Right renal pelvis (tissue), 4 donors: ENCODE results near the gene CDY2A. TPM values are rescaled to one million over a fixed set of nuclear protein-coding genes. Genes with fewer than 3 reads are reported as not detected.
"Not testable (repeated sequence)": the region's sequence is repeated elsewhere in the genome, so short reads cannot be mapped to it uniquely, and the experiment has no call there.

Experiments used
- DNase-seq, 4 donors: peaks; one replicate each; pipeline ENCODE4 v3.0.0-alpha.2; 2013; ENCODE audit warnings: low read depth in 4 of 4, low spot score in 3 of 4, missing footprints in 1 of 4
- polyA plus RNA-seq, 4 donors: library from polyadenylated mRNA; unstranded; fragments of 120-200 nt; gene quantifications; one replicate each; pipeline ENCODE4 v1.2.1, GENCODE V29; 2013; ENCODE audit not compliant: insufficient read length in 4 of 4

Gene CDY2A
- polyA plus RNA-seq = not detected

- DNase-seq = not testable (repeated sequence)
Measured at GRCh38 chrY:18025487-18025886, at the start of gene CDY2A. TSS of gene CDY2A (plus strand) at chrY:18025787. CDS start at chrY:18026115, 328 bp downstream.

GRCh38 chrY:17997586-17997985 is 28.0 kb upstream of the CDY2A start:
- DNase-seq = not testable (repeated sequence)

- not testable (repeated sequence) for DNase-seq
Measured at GRCh38 chrY:17998266-17998665, 27.3 kb upstream of the CDY2A start.

- DNase-seq = not testable (repeated sequence)
Measured at GRCh38 chrY:18023897-18024296, 1.7 kb upstream of the CDY2A start.

- not testable (repeated sequence) for DNase-seq
Measured at GRCh38 chrY:18028845-18029244, 3.3 kb downstream of the CDY2A start.

- DNase-seq = not testable (repeated sequence)
Measured at GRCh38 chrY:18030178-18030577, 4.6 kb downstream of the CDY2A start.

GRCh38 chrY:18034100-18034814 is 8.7 kb downstream of the CDY2A start:
- not testable (repeated sequence) for DNase-seq

- not testable (repeated sequence) for DNase-seq
Measured at GRCh38 chrY:18034864-18035263, 9.3 kb downstream of the CDY2A start.

- not testable (repeated sequence) for DNase-seq
Measured at GRCh38 chrY:18044990-18045389, 19.4 kb downstream of the CDY2A start.

GRCh38 chrY:18048149-18049040 is 22.8 kb downstream of the CDY2A start:
- not testable (repeated sequence) for DNase-seq

- not testable (repeated sequence) for DNase-seq
Measured at GRCh38 chrY:18049061-18049460, 23.5 kb downstream of the CDY2A start.

GRCh38 chrY:18056473-18056872 is 30.9 kb downstream of the CDY2A start:
- not testable (repeated sequence) for DNase-seq

- not testable (repeated sequence) for DNase-seq
Measured at GRCh38 chrY:18073464-18073863, 47.9 kb downstream of the CDY2A start.

Other genes starting within 250 kb of the CDY2A start
- not detected for gene CDY2B, start 145.6 kb upstream of the CDY2A start, polyA plus RNA-seq